Erythroblast (primary cell): ENCODE results near the gene LRP5.
"Not testable (repeated sequence)": the region's sequence is repeated elsewhere in the genome, so short reads cannot be mapped to it uniquely, and the experiment has no call there.

ENCODE experiments used
- DNase-seq, 2 experiments: peaks; one replicate each; lab custom pipeline; 2025; lab: John Stamatoyannopoulos, UW
- GATA1 ChIP-seq: IDR thresholded peaks from 2 replicates; pipeline ENCODE4 v1.6.1; 2011; ENCODE audit warnings: low read depth, mild to moderate bottlenecking, control low read depth, low read length, moderate library complexity
- POLR2A ChIP-seq: IDR thresholded peaks from 2 replicates; pipeline ENCODE4 v1.6.1; 2011; ENCODE audit warnings: mild to moderate bottlenecking, low read length

LRP5 gene

DNA sequence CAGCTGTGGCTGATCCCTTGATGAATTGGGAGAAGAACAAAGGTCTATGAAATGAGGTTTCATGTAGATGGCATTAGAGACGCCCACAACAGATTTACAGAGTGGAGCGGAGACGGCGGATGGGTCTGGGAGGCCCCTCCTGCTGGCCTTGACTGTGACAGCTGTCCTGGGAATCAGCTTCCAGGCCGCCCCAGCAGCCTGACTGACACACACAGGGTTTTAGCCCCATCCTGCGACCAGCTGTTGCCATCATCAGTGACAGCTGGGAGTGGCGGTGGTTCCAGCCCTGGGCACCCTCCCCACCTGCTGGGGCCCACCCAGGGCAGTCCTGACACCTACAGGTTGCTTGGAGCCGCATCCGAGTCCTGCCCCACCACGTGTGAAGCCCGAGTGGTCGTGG, 84.1 kb downstream of the LRP5 start:
- DNase-seq: no peak

GRCh38 chr11:68397256-68397655, 84.9 kb downstream of the LRP5 start:
- TF ChIP-seq GATA1: no peak
- TF ChIP-seq POLR2A: no peak
- no peak for DNase-seq

More for the DNA sequence above, 84.1 kb downstream of the LRP5 start:
- TF ChIP-seq GATA1 (no peak), POLR2A (no peak)

- no peak for TF ChIP-seq GATA1
- no peak for TF ChIP-seq POLR2A
- DNase-seq: peak; percentile 66 to 81
Measured at GRCh38 chr11:68398995-68399851, 86.8 kb downstream of the LRP5 start.

- DNase-seq: no peak
- TF ChIP-seq POLR2A (no peak), GATA1 (no peak)
Measured at GRCh38 chr11:68399916-68400315, 87.5 kb downstream of the LRP5 start.

DNA sequence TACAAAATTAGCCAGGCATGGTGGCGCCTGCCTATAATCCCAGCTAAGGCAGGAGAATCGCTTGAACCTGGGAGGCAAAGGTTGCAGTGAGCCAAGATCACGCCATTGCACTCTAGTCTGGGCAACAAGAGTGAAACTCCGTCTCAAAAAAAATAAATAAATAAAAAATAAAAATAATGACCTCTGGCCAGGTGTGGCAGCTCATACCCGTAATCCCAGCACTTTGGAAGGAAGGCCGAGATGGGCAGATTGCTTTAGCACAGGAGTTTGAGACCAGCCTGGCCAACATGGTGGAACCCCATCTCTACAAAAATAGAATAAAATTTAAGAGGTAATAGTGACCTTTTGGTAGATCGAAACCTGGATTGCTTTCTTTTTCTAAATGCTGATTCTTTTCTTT, 88.2 kb downstream of the LRP5 start:
- DNase-seq: not testable (repeated sequence)

DNA sequence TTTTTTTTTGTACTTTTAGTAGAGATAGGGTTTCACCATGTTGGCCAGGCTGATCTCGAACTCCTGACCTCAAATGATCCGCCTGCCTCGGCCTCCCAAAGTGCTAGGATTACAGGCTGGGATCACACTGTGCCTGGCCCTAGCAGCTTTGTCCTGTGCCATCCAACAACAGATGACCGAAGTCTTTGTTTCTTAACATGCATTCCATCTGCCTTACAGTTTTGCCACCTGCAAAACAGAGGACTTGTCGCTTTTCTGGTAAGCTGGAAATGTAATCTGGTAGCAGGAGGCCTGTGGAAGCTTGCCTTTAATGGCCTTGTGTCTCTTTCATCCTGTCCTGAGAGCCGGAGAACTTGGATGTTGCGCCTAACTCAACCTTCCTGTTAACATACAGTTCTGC, 89.5 kb downstream of the LRP5 start:
- no peak for TF ChIP-seq GATA1
- no peak for TF ChIP-seq POLR2A
- no peak for DNase-seq

- DNase-seq: no peak
- TF ChIP-seq POLR2A (no peak), GATA1 (no peak)
Measured at GRCh38 chr11:68402355-68403031, 90.1 kb downstream of the LRP5 start.

GRCh38 chr11:68403424-68403823, 91.0 kb downstream of the LRP5 start:
- no peak for DNase-seq
- TF ChIP-seq GATA1: no peak
- TF ChIP-seq POLR2A: no peak

DNA sequence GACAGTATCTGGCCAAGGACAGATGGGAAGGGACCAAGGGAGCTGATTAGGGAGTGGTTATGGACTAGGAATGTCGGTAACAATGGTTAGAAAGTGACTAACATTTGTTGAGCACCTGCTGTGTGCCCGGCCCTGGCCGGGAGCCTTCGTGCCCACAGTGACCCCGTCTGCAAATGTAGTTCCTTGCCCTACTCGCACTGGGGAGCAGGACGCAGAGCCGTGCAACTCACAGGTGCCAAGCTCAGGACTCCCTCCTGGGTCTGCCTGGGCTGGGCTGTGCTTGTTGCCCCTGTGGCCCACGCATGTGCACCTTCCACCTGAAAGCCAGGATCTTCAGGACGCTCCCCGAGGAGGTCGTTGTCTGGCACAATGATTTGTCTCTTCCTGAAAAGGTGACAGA, 91.4 kb downstream of the LRP5 start:
- no peak for DNase-seq
- TF ChIP-seq POLR2A: no peak

DNA sequence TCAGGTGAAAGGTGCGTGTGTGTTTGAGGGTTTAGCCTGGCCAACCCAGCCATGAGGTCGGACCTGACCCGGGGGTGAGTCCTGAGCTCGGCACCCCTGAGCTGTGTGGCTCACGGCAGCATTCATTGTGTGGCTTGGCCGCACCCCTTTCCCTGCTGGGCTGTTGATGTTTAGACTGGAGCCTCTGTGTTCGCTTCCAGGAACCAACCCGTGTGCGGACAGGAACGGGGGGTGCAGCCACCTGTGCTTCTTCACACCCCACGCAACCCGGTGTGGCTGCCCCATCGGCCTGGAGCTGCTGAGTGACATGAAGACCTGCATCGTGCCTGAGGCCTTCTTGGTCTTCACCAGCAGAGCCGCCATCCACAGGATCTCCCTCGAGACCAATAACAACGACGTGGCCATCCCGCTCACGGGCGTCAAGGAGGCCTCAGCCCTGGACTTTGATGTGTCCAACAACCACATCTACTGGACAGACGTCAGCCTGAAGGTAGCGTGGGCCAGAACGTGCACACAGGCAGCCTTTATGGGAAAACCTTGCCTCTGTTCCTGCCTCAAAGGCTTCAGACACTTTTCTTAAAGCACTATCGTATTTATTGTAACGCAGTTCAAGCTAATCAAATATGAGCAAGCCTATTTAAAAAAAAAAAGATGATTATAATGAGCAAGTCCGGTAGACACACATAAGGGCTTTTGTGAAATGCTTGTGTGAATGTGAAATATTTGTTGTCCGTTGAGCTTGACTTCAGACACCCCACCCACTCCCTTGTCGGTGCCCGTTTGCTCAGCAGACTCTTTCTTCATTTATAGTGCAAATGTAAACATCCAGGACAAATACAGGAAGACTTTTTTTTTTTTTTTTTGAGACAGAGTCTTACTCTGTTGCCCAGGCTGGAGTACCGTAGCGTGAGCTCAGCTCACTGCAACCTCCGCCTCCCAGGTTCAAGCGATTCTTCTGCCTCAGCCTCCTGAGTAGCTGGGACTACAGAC, 94.2 kb downstream of the LRP5 start:
- no peak for DNase-seq
- no peak for TF ChIP-seq POLR2A
- TF ChIP-seq GATA1: no peak

DNA sequence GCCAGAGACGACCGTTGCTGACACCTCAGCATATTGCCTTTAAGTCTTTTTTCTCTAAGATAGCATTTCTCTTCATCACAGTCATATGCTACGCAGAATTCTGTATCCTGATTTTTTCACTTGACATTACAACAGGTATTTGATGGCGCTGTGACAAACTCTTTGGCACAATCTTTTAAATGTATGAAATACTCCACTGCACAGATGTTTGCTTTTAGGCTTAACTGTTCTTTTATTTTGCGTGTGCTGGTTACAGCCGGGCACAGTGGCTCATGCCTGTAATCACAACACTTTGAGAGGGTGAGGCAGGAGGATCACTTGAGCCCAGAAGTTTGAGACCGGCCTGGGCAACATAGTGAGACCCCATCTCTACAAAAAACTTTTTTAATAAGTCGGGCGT, 96.1 kb downstream of the LRP5 start:
- no peak for TF ChIP-seq POLR2A
- no peak for TF ChIP-seq GATA1
- DNase-seq: no peak

GRCh38 chr11:68409748-68410344, 97.5 kb downstream of the LRP5 start:
- no peak for TF ChIP-seq POLR2A
- TF ChIP-seq GATA1: no peak

GRCh38 chr11:68411501-68411991, 99.2 kb downstream of the LRP5 start:
- no peak for TF ChIP-seq POLR2A
- TF ChIP-seq GATA1: no peak
- peak; percentile 16 to 38 for DNase-seq

More at GRCh38 chr11:68409748-68410344, 97.5 kb downstream of the LRP5 start:
- no peak for DNase-seq
